Gastrocnemius medialis (tissue), 4 donors: ENCODE results near the gene RASSF8.

Experiments used
- POLR2A ChIP-seq, 2 donors: fragments of 450-650 bp; IDR thresholded peaks; one replicate each; pipeline ENCODE4 v1.6.1; 2017; ENCODE audit warnings: antibody characterized with exemption in 2 of 2, mild to moderate bottlenecking in 2 of 2, moderate library complexity in 2 of 2
- TF ChIP-seq, protein P1 (sequence below), 5 experiments: fragments of 450-650 bp in 3 of 5; fragments of 200-600 bp in 2 of 5; sonication (generic) in 2 of 5; IDR thresholded peaks in 4 of 5; conservative IDR thresholded peaks in 1 of 5; 1 replicate in 4 of 5; 2 replicates in 1 of 5; pipeline ENCODE4 v1.5.1; 2016 to 2019; ENCODE audit warnings: antibody characterized with exemption in 5 of 5, mild to moderate bottlenecking in 3 of 5, moderate library complexity in 3 of 5

DNA sequence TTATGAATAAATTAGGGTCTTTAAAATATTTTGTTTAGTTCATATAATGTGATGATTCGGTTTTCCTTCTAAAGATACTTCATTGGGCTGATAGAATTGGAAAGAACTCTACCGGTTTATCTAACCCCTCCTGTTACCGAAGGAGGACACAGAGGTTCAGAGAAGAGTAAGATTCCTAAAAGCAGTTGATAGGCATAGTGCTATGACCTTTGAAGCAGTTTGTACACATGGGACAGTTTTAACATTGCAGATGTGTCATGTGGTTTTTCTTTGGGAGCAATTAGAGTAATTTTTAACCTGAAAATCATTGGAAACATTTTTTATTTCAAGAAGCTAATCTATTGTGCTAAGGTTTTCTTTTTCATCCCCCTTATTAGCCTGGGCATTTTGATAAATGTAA lies 103.5 kb downstream of the RASSF8 start:
- TF ChIP-seq POLR2A (IDR thresholded peaks at IDR 0.05), result no peak
- TF ChIP-seq, protein P1, sequence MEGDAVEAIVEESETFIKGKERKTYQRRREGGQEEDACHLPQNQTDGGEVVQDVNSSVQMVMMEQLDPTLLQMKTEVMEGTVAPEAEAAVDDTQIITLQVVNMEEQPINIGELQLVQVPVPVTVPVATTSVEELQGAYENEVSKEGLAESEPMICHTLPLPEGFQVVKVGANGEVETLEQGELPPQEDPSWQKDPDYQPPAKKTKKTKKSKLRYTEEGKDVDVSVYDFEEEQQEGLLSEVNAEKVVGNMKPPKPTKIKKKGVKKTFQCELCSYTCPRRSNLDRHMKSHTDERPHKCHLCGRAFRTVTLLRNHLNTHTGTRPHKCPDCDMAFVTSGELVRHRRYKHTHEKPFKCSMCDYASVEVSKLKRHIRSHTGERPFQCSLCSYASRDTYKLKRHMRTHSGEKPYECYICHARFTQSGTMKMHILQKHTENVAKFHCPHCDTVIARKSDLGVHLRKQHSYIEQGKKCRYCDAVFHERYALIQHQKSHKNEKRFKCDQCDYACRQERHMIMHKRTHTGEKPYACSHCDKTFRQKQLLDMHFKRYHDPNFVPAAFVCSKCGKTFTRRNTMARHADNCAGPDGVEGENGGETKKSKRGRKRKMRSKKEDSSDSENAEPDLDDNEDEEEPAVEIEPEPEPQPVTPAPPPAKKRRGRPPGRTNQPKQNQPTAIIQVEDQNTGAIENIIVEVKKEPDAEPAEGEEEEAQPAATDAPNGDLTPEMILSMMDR (IDR thresholded peaks at IDR 0.05 in 4 of 5, conservative IDR thresholded peaks at IDR 0.05 in 1 of 5), result no peak
